Measurements from ENCODE around the gene AMZ2.
A peak's percentile ranks its signal among the peaks of the same experiment; 100 is the strongest.
"Not testable (repeated sequence)": the region's sequence is repeated elsewhere in the genome, so short reads cannot be mapped to it uniquely, and the experiment has no call there.

The AMZ2 gene

GRCh38 chr17:68205251-68205807, 42.5 kb upstream of the AMZ2 start:
- peak; percentile 34 for DNase-seq (ENCODE audit: low read depth)
- peak overlapping the region; percentile 59 for H3K4me3 ChIP-seq (ENCODE audit: control insufficient read depth, low read depth, low read length)

GRCh38 chr17:68205808-68206720, 41.8 kb upstream of the AMZ2 start:
- no peak for DNase-seq (ENCODE audit: low read depth)
- no peak for TF ChIP-seq CTCF (IDR thresholded peaks at IDR 0.05; ENCODE audit: control insufficient read depth, insufficient read depth, low read depth, low read length, missing control alignments)
- H3K4me3 ChIP-seq (ENCODE audit: control insufficient read depth, low read depth, low read length), result peak overlapping the region; percentile 59

More at GRCh38 chr17:68205251-68205807, 42.5 kb upstream of the AMZ2 start:
- TF ChIP-seq CTCF (IDR thresholded peaks at IDR 0.05; ENCODE audit: control insufficient read depth, insufficient read depth, low read depth, low read length, missing control alignments), result peak; percentile 75

- no peak for DNase-seq (ENCODE audit: low read depth)
- H3K4me3 ChIP-seq (ENCODE audit: control insufficient read depth, low read depth, low read length), result no peak overlapping the region
- no peak for TF ChIP-seq CTCF (IDR thresholded peaks at IDR 0.05; ENCODE audit: control insufficient read depth, insufficient read depth, low read depth, low read length, missing control alignments)
Measured at GRCh38 chr17:68207651-68208253, 40.1 kb upstream of the AMZ2 start.

- not testable (repeated sequence) for H3K4me3 ChIP-seq (ENCODE audit: control insufficient read depth, low read depth, low read length); DNase-seq (ENCODE audit: low read depth)
Measured at GRCh38 chr17:68208651-68209050, 39.2 kb upstream of the AMZ2 start.

- DNase-seq (ENCODE audit: low read depth); H3K4me3 ChIP-seq (ENCODE audit: control insufficient read depth, low read depth, low read length): not testable (repeated sequence)
Measured at GRCh38 chr17:68209191-68209900, 38.5 kb upstream of the AMZ2 start.

- no peak overlapping the region for H3K4me3 ChIP-seq (ENCODE audit: control insufficient read depth, low read depth, low read length)
- no peak for TF ChIP-seq CTCF (IDR thresholded peaks at IDR 0.05; ENCODE audit: control insufficient read depth, insufficient read depth, low read depth, low read length, missing control alignments)
- DNase-seq (ENCODE audit: low read depth), result no peak
Measured at GRCh38 chr17:68210570-68211315, 37.1 kb upstream of the AMZ2 start.

- DNase-seq (ENCODE audit: low read depth); H3K4me3 ChIP-seq (ENCODE audit: control insufficient read depth, low read depth, low read length): not testable (repeated sequence)
Measured at GRCh38 chr17:68213428-68214411, 34.1 kb upstream of the AMZ2 start.

- DNase-seq (ENCODE audit: low read depth); H3K4me3 ChIP-seq (ENCODE audit: control insufficient read depth, low read depth, low read length): not testable (repeated sequence)
Measured at GRCh38 chr17:68215453-68215852, 32.4 kb upstream of the AMZ2 start.

GRCh38 chr17:68219429-68219828, 28.4 kb upstream of the AMZ2 start:
- H3K4me3 ChIP-seq (ENCODE audit: control insufficient read depth, low read depth, low read length), result not testable (repeated sequence)

GRCh38 chr17:68220186-68220585, 27.7 kb upstream of the AMZ2 start:
- DNase-seq (ENCODE audit: low read depth); H3K4me3 ChIP-seq (ENCODE audit: control insufficient read depth, low read depth, low read length): not testable (repeated sequence)

More at GRCh38 chr17:68219429-68219828, 28.4 kb upstream of the AMZ2 start:
- not testable (repeated sequence) for DNase-seq (ENCODE audit: low read depth)

- H3K4me3 ChIP-seq (ENCODE audit: control insufficient read depth, low read depth, low read length); DNase-seq (ENCODE audit: low read depth): not testable (repeated sequence)
Measured at GRCh38 chr17:68220786-68221185, 27.1 kb upstream of the AMZ2 start.
